ENCODE data around the gene NOL4L. TPM values are rescaled to one million over a fixed set of nuclear protein-coding genes. Genes with fewer than 3 reads are reported as not detected.

Gene NOL4L
- total RNA-seq, 4 donors from 2014 or later = 18.5 to 29.9 (median 24.8) TPM

GRCh38 chr20:32457479-32457986 is 127.6 kb downstream of the NOL4L start:
- peaks cover 7 to 9% of the 10 kb centered on the region in 2 donors for H3K36me3 ChIP-seq
- no peaks in the 10 kb centered on the region for H3K9me3 ChIP-seq
- H3K27ac ChIP-seq = peak overlapping the region in 1 of 3 donors; percentile 35
- no peak for TF ChIP-seq POLR2A (IDR thresholded peaks at IDR 0.05)
- no peak for TF ChIP-seq CTCF (IDR thresholded peaks at IDR 0.05)
- intact Hi-C loops (cut with DNase I) = loop anchor here (10.0 kb wide), 2 partner anchors 103 to 253 kb away; partner anchors contain the start of genes ASXL1, PLAGL2 and POFUT1
- H3K27me3 ChIP-seq = no peaks in the 10 kb centered on the region
- 10 to 15% methylated on average over 2 to 16 of the region's 29 CpGs for WGBS, 2 donors
- H3K4me3 ChIP-seq (replicated peaks in 1 of 3) = peak overlapping the region in 1 of 3 donors; percentile 37
- peaks cover 15 to 17% of the 10 kb centered on the region in 2 donors for H3K4me1 ChIP-seq
- DNase-seq = peak; percentile 85 to 91

- Histone ChIP-seq H3K4me1 (peaks cover 15 to 17% of the 10 kb centered on the region in 2 donors), H3K4me3 (replicated peaks in 1 of 3) (peak overlapping the region in 1 of 3 donors; percentile 37), H3K27me3 (no peaks in the 10 kb centered on the region), H3K36me3 (peaks cover 12 to 14% of the 10 kb centered on the region in 2 donors), H3K27ac (peak overlapping the region in 2 of 3 donors; percentile 35 to 46), H3K9me3 (no peaks in the 10 kb centered on the region)
- WGBS, 2 donors = 0 to 2% methylated on average over 4 to 11 of the region's 36 CpGs
- intact Hi-C loops (cut with DNase I) = loop anchor here (10.0 kb wide), 2 partner anchors 102 to 252 kb away; partner anchors contain the start of genes ASXL1, PLAGL2 and POFUT1
- DNase-seq = peak; percentile 58 to 61
- no peak for TF ChIP-seq POLR2A (IDR thresholded peaks at IDR 0.05)
- TF ChIP-seq CTCF (IDR thresholded peaks at IDR 0.05) = peak; percentile 47 to 90 (median 69)
Measured at GRCh38 chr20:32456869-32457478, 128.2 kb downstream of the NOL4L start.

GRCh38 chr20:32455901-32456701 is 129.0 kb downstream of the NOL4L start:
- no peak for DNase-seq
- Histone ChIP-seq H3K4me3 (replicated peaks in 1 of 3) (no peak overlapping the region), H3K27ac (peak overlapping the region in 1 of 3 donors; percentile 46), H3K9me3 (no peaks in the 10 kb centered on the region), H3K36me3 (peaks cover 19 to 22% of the 10 kb centered on the region in 2 donors), H3K27me3 (no peaks in the 10 kb centered on the region), H3K4me1 (peaks cover 15 to 17% of the 10 kb centered on the region in 2 donors)
- TF ChIP-seq CTCF (IDR thresholded peaks at IDR 0.05) = no peak
- no peak for TF ChIP-seq POLR2A (IDR thresholded peaks at IDR 0.05)
- WGBS, 2 donors = 87% methylated on average over 20 to 34 of the region's 35 CpGs
- intact Hi-C loops (cut with DNase I) = loop anchor here (10.0 kb wide), 2 partner anchors 101 to 251 kb away; partner anchors contain the start of genes ASXL1, PLAGL2 and POFUT1

- DNase-seq = no peak
- intact Hi-C loops (cut with DNase I) = loop anchor here (10.0 kb wide), 2 partner anchors 101 to 251 kb away; partner anchors contain the start of genes ASXL1, PLAGL2 and POFUT1
Measured at GRCh38 chr20:32455171-32455900, 129.8 kb downstream of the NOL4L start.

More at GRCh38 chr20:32455171-32455900, 129.8 kb downstream of the NOL4L start:
- no peak overlapping the region for H3K27ac ChIP-seq
- no peak overlapping the region for H3K4me3 ChIP-seq (replicated peaks in 1 of 3)
- peaks cover 15 to 17% of the 10 kb centered on the region in 2 donors for H3K4me1 ChIP-seq
- no peak for TF ChIP-seq POLR2A (IDR thresholded peaks at IDR 0.05)
- TF ChIP-seq CTCF (IDR thresholded peaks at IDR 0.05) = no peak
- H3K9me3 ChIP-seq = no peaks in the 10 kb centered on the region
- WGBS, 2 donors = 85 to 92% methylated on average over 8 to 11 of the region's 12 CpGs
- no peaks in the 10 kb centered on the region for H3K27me3 ChIP-seq
- H3K36me3 ChIP-seq = peaks cover 19 to 22% of the 10 kb centered on the region in 2 donors

Data from thyroid gland (tissue), 4 donors.